NCI-H524 (cell line): ENCODE results near the gene NELFB.
"Not testable (repeated sequence)": the region's sequence is repeated elsewhere in the genome, so short reads cannot be mapped to it uniquely, and the experiment has no call there.

ENCODE experiments used
- DNase-seq, 2 experiments: peaks; one replicate each; lab custom pipeline; 2025; lab: John Stamatoyannopoulos, UW

Gene NELFB

DNA sequence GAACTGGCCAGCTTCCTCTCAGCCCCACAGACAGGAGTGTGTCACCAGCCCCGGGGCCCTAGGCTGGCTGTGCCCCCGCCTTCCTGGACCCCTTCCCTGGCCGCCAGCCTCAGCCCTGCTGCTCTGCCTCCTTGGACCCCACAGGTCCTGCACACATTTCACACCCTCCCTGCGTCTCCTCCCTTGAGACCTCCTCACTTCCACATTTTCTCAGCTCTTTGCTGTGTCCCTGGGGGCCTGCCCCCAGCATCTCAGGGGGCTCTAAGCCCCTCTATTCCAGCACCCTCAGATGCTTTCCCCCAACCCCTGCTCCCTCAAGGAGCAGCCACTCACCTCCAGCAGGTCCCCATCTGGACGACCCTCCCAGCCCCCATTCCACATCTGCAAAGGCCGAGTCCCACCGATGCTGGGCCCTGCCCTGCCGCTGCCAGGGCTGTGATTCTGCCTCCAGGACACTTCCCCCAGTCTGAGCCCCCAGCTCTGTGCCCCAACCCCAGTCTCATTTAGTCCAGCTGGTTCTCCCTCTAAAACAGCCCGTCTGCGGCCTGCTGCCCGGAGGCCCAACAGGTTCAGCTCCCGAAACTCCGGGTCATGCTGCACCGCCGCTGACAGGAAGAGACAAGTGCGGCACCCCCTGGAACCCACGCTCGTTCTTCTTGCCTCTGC, 20.2 kb upstream of the NELFB start:
- no peak for DNase-seq

DNA sequence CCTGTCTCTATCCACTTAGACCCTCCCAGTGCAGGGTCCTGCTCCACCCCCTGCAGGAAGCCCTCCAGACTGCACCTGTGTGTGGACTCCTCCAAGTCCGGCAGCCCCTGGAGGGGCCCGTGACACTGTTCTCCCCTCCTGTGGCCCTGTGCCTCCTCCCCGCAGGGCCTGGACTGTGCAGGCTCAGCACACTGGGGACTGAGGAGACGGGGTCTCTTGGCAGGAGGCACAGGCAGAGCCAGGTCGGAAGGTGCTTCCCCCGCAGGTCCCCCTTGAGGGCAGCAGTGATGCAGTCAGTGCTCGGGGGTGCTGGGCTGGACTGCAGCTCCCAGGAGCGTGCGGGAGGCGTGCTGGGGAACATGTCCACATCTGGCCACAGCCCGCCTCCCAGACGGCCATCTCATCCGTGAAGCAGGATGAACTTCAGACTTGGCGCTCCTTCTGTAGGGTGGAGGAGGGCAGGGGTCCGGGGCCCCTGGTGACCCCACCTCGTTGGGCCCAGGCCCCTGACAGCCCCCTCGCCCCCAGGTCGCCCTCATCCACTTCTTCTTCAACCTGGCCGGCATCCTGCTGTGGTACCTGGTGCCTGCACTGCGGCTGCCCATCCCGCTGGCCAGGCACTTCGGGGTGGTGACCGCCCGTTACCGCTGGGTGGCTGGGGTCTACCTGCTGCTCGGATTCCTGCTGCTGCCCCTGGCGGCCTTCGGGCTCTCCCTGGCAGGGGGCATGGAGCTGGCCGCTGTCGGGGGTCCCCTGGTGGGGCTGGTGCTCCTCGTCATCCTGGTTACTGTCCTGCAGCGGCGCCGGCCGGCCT, 19.5 kb upstream of the NELFB start:
- DNase-seq: peak in 1 of 2 experiments; percentile 54

DNA sequence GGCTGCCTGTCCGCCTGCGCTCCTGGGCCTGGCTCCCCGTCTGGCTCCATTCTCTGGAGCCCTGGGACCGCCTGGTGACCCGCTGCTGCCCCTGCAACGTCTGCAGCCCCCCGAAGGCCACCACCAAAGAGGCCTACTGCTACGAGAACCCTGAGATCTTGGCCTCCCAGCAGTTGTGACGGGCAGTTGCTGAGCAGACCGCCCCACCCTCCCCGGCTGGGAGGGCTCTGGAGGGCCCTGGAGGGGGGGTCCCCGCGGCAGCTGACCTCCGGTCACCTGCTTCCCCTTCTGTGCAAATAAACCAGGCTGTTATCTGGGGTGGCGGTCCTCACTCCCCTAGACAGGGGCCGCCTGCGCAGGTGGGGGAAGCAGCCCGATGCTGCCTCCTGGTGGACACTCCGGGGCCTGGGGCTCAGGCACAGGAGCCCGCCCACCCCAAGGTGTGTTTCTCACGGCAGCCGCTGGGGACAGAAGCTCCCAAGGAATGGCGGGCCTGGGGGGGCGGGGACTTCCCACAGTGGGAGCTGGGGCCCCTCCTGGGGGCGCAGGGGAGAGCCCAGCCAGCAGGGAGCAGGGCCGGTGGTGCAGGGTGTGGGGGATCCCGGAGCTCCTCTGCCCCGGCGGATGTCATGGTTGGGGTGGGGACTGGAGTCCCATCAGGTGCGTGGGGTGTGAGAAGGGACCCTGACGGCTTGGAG, 18.7 kb upstream of the NELFB start:
- DNase-seq: peak; percentile 69 to 90

DNA sequence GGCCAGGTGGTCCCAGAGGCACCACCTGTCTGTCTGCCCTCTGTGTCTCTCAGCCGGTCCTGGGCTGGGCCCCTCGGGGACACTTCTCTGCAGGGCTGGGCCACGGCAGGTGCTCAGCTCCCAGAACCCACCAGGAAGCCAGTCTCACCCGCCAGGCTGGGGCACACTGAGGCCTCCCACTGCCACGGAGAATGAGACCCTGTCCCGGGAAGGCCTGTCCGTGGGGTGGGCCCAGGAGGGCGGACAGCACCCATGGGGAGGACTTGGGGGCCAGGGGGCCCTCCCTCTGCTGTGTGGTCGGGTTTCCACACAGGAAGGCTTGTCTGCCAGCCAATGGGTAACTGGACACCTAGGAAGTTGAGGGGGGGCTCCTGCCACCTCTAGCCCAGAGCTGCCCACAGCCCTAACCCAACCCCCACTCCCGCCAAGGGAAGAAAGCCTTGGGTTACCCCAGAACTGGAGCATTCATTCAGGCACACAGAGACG, 18.1 kb upstream of the NELFB start:
- no peak for DNase-seq

DNA sequence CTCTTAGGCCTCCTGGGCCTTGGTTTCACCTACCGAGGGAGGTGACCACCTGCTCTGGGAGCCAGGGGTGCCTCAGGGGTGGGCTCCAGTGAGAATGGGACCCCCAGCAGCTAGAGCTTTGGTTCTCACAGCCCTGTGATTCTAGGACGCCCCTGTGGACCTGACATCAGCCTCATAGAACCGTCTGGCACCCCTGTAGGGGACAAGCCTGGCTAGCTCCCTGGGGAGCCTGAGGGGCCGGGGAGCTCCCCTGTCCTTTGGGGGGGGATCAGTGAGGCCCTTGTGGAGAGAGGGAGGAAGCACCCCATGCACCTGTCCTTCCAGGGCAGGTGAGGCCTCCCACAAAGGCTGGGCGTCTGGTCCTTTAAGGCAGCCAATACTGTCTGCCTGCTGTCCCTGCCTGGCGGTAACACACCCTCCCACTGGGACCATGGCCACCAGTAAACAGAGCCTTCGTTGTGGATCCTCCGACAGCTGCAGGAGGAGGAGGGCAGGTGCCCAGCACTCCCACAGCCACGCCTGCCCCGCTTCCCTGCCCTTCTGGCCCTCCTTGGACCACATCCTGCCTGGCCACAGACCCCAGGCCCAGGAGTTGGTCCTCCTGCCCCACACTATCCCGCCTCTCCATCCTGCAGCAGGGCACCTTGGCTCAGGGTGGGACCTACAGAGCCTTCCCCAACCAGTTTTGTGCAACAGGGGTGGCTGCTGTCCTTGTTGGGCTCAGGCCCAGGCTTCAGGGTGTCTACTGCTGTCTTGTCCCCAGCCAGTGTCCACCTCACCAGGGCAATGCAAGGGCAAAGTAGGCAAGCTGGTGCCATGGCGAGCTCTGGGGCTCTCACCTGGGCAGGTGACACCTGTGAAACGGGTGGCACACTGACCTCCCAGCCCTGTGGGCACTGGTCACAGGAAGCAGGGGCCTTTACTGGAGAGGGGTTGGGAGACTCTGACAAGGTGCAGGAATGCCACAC, 17.1 kb upstream of the NELFB start:
- DNase-seq: peak in 1 of 2 experiments; percentile 51

DNA sequence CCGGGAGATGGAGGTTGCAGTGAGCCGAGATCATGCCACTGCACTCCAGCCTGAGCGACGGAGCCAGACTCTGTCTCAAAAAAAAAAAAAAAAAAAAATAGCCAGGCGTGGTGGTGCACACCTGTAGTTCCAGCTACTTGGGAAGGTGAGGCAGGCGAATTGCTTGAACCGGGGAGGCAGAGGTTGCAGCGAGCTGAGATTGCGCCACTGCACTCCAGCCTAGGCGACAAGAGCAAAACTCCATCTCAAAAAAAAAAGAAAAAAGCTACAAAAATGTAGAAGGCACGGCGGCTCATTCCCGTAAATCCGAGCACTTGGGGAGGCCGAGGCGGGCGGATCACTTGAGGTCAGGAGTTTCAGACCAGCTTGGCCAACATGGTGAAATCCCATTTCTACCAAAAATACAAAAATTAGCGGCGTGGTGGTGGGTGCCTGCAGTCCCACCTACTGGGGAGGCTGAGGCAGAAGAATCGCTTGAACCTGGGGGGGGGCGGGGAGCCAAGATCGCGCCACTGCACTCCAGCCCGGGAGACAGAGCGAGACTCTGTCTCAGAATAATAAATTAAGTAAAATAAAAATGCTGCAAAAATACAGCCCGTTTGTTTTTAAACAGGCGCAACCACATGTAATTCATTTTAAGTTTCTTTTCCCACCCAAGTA, 15.5 kb upstream of the NELFB start:
- not testable (repeated sequence) for DNase-seq

DNA sequence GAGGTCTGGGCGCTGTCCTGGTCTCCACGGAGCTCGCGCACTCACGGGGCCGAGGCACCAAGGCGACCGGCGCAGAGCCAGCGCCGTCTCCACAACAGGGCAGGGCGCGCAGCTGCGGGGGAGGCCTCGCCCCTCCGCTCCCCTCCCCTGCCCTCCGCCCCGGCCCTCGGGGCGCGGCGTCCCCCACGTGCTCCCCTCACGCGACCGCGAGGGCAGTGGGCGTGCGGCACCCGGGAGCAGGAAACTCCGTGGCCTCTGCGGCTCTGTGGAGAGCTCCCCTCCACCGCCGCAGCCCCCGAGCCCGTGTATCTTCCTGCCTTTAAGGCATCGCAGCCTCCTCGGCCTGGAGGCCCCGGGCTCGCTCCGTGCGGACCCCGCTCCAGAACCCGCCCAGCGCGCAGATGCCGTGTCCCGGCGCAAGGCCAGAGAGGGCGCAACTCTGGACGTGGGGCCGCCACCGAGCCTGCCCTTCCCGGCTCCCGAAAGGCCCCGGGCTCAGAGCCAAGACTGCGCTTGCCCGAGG, 14.7 kb upstream of the NELFB start:
- DNase-seq: peak; percentile 45 to 79

DNA sequence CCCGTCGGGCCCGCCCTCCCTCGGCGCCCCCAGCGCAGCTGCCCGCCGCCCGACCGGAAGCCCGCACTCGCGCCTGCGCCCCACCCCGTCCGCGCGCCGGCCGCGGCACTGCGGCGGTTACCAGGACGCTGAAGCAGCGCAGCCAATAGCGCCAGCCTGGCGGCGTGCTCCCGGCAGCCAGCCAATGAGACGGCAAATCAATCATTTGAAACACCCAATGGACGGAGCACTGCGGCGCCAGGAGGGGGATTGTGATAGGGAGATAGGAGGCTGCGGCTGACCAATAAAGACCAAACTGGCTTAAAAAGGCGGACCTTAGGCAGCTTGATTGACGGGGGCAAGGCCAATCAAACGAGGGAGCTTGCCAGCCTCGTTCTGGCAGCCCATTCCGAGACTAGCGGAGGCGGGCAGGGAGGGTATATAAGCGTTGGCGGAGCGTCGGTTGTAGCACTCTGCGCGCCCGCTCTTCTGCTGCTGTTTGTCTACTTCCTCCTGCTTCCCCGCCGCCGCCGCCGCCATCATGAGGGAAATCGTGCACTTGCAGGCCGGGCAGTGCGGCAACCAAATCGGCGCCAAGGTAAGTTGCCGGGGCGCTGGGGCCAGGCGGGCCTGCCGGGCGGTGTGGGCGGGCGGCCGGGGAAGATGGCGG, 14.2 kb upstream of the NELFB start, which contains the start of gene TUBB4B:
Gene TUBB4B, plus strand, starts transcription at position 447 of the 649 bp plus-strand sequence. Its CDS starts 74 bp downstream, at position 521.
- peak; percentile 100 for DNase-seq

DNA sequence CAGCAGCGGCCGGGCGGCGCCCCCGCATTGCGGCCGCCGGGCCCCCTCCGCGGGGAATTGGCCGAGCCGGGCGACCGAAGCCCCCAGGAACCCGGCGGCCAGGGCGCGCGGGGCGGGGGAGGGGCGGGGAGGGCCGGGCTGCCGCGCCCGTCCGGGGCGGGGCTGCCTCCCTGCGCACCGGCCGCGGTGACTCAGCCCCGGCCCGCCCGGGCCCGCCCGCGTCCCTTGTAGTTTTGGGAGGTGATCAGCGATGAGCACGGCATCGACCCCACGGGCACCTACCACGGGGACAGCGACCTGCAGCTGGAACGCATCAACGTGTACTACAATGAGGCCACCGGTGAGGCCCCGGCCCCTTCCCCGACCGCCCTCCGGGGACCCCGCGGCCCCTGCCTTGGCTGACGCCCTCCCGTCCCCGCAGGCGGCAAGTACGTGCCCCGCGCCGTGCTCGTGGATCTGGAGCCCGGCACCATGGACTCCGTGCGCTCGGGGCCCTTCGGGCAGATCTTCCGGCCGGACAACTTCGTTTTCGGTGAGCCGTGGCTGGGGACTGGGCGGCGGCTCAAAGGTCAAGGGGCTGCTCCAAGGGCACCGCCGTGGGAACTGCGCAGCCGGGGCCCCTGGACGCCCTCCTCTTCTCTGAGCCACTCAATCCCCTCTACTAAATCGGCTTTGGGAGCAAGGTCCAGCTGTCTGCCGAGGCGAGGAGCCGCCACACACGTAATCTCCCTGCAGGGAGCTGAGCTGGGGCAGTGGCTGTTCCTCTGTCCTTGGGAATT, 13.4 kb upstream of the NELFB start:
- DNase-seq: peak; percentile 55 to 82

DNA sequence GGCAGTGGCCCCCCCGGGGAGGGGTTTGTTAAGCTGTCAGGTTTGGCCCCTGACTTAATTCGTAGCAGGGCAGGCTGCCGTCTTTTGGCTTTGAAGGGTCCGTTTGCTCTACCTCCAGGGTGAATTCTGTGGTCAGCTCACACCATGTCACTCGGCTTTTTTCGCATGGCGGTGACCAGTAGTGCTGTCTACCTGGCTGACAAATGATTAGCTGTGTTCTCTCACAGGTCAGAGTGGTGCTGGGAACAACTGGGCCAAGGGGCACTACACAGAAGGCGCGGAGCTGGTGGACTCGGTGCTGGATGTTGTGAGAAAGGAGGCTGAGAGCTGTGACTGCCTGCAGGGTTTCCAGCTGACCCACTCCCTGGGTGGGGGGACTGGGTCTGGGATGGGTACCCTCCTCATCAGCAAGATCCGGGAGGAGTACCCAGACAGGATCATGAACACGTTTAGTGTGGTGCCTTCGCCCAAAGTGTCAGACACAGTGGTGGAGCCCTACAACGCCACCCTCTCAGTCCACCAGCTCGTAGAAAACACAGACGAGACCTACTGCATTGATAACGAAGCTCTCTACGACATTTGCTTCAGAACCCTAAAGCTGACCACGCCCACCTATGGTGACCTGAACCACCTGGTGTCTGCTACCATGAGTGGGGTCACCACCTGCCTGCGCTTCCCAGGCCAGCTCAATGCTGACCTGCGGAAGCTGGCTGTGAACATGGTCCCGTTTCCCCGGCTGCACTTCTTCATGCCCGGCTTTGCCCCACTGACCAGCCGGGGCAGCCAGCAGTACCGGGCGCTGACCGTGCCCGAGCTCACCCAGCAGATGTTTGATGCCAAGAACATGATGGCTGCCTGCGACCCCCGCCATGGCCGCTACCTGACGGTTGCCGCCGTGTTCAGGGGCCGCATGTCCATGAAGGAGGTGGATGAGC, 12.6 kb upstream of the NELFB start:
- no peak for DNase-seq

DNA sequence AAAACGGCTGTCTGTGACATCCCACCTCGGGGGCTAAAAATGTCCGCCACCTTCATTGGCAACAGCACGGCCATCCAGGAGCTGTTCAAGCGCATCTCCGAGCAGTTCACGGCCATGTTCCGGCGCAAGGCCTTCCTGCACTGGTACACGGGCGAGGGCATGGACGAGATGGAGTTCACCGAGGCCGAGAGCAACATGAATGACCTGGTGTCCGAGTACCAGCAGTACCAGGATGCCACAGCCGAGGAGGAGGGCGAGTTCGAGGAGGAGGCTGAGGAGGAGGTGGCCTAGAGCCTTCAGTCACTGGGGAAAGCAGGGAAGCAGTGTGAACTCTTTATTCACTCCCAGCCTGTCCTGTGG, 11.9 kb upstream of the NELFB start:
- not testable (repeated sequence) for DNase-seq

DNA sequence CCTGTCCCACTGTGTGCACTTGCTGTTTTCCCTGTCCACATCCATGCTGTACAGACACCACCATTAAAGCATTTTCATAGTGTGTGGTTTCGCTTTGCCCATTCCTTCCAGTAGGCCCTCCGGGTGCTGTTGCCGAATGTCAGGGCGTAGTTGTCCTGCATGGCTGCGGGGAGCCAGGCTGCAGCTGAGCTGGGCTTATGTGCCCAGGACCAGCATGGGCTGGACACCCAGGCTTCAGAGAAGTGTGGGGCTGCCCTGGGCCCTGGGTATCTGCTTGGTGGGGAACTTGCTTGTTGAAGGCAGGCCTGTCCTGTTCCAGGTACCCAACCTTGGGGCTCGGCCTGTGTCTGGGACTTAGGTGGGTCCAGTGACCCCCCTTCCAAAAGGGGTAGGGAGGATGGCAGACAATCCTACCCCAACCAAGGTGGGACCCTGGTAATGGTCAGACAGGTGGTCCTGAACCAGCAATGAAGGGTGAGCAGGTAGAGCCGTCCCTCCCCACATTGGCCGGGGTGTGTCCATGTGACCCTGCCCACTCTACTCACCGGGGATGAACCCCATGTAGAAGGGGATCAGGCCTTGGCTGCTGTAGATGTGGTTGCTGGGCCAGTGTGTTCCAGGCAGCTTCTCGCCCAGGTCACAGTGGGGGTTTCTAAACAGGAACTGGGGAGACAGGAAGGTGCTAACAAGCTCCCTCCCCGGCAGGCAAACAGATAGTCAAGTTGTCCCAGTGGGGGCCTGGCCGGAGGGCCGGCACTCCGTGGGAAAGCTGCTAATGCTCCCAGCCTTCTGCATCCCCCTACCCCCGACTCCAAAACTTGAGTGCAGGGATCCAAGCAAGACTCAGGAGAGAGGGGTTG, 11.3 kb upstream of the NELFB start:
- DNase-seq: no peak

DNA sequence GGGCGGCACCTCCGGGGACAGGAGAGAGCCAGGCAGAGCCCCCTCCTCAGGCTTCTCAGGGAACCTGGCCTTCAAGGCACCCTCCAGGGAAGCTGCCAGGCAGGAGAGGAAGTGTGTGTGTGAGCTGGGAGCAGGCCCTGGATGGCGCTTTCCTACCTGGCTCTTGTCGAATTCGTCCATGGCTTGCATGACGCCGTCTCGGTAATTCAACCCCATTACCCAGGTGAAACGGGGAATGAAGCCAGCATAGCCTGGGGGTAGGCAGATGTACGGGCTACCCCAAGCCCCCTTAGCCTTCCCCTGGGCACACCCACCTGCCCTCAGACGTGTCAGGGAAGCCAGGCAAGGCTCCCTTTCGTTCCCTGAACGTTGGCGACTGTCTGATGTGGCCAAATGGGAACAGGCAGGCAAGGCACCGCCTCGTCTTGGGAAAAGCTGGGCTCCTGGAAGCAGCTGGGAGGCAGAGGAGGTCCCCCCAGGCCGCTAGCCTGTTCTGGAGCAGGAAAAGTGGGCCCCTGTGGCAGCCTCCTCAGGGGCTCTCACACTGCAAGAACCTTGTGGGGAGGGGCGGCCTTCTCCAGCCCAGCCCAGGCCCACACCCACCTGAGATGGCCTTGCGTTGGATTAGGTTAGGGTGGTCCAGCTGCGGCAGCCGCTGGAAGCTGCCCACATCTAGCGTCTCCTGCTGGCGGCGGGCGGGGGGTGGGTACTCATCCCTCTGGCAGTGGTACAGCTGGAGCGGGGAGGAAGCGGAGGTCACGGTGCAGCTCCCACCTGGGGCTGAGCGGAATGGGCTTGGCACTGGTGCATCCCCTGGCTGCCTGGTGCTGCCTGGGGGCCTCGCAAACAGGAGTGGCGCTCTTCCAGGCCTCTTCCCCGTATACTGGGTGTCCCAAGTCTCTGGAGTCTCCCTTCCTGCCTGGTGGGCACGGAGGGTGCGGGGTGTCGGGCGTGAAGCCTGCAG, 10.4 kb upstream of the NELFB start:
- no peak for DNase-seq

DNA sequence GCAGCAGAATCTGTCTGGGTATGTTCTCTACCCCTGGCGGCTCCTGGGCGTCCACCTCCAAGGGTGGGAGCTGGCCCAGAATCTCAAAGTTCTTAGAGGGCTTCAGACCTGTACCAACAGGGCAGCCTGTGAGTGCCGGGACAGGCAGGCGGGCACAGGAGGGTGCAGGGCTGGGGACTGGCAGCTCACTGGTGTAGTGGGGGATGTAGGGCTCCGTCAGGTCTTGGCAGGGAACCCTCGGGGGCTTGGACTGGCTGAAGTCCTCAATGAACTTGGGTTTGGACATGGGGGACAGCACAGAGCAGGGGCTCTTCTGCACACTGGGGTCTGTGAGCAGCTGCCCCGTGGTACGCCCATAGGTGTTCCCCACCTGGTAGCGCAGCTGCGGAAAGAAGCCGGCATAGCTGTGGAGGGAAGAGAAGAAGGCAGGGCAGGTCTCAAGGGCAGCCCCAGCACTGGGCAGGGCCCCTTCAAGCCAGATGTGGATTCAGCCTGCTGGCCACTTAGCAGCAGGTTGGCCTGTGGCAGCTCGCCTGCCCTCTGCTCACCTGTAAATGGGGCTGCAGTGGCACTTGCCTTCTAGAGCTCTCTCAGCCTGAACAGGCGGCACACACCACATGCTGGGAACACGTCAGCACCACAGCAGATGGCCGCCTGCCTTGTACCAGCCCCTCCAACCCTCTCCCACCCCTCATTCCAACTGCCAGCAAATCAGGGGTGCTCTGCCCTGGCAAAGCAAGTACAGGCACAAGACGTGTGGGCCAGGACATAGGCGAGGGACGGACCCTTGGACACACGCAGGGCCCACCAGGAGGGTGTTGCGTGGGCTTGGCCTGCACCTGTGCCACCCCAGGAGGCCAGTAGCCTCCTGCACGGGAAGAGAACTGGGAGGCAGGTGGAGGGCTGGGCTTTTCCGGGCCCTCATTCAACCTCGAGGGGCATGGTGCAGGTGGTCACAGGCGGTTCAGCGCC, 9.4 kb upstream of the NELFB start:
- DNase-seq: peak; percentile 69 to 88
